Cardiac septum (tissue), 1 donor: ENCODE results near the gene FKBP8. TPM values are rescaled to one million over a fixed set of nuclear protein-coding genes. Genes with fewer than 3 reads are reported as not detected.
"Not testable (repeated sequence)": the region's sequence is repeated elsewhere in the genome, so short reads cannot be mapped to it uniquely, and the experiment has no call there.

Experiments
- DNase-seq: peaks from one replicate; pipeline ENCODE4 v3.0.0-alpha.2; 2020; ENCODE audit warnings: low spot score
- intact Hi-C: fragments of 100-400 bp; cut with DNase I; formaldehyde crosslinking; loops from one replicate; pipeline ENCODE4 v1.14.0; 2022
- total RNA-seq: library from RNA; stranded (reverse); fragmentation: NEBNext Ultra II Directional; extraction: Animal tissue kit (Norgen Biotek cat#: 25700); gene quantifications from one replicate; pipeline ENCODE4 v1.2.1, GENCODE V29; 2021
- donor health status: DM: no; HTN: no; CAD: no.

FKBP8 gene
- total RNA-seq, 1 donor from 2014 or later, result 161 TPM

DNA sequence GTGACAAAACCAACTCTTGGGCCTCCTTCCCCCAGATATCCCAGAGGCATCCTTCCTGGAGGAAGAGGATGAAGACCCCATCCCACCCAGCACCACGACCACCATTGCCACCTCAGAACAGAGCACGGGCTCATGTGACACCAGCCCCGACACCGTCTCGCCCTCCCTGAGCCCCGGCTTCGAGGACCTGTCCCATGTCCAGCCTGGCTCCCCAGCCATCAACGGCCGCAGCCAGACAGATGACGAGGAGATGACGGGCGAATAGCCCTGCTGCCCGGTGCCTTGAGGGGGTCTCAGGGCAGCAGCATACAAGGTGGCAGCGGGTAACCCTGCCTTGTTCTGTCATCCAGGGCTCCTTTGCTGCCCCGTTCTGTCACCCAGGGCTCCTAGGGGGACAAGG, 25.0 kb upstream of the FKBP8 start:
- DNase-seq, result no peak
- intact Hi-C loops, result no loop called here

DNA sequence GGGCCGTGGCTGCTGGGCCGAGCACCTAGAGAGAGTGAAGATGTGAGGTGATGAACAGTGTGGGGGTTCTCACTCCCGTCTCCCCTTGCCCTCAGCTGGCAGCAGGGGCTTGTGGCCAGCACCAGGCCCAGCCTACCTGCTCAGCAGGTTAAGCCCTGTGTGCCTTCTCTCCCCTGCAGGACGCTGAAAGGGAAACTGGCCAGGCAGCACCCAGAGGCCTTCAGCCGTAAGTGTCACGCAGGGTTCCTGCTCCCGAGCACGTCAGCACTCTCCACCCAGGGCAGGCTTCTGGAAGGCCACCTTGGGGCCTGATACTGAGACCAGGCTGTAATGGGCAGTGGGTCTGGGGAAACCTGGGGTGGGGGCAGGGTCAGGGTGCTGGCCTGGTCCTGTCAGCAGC, 23.6 kb upstream of the FKBP8 start:
- intact Hi-C loops, result no loop called here
- no peak for DNase-seq

DNA sequence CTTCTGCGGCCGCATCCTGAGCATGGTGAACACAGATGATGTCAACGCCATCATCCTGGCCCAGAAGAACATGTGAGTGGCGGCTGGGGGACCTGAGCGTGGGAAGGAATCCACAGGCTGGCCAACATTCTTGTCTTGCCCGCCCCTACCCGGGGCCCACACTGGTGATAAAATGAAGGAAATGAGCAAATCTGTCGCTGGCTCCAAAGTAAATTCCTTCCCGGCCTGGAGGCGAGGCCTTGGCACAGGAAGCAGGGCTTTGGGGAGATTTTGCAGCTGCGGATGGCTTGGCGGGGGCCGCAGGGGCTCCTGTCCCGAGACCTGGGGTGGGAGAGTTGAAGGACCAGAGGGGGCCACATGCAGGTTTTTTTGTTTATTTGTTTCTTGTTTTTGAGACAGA, 18.7 kb upstream of the FKBP8 start:
- no peak for DNase-seq

DNA sequence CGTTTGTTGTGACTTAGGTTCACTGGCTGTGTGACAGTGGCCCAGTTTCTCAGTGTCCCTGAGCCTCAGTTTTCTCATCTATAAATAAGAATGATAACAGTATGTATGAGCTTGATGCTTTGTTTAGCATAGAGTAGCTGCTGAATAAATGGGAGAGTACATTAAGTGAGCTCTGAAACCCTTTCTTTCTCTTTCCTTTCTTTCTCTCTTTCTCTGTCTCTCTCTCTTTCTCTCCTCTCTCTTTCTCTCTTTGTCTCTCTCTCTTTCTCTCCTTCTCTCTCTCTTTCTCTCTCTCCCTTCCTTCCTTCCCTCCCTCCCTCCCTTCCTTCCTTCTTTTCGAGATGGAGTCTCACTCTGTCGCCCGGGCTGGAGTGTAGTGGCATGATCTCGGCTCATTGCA, 16.3 kb upstream of the FKBP8 start:
- DNase-seq, result no peak
- intact Hi-C loops, result loop anchor here (5.0 kb wide), 1 partner anchor 37 kb away; the partner anchor contains the start of gene ELL

More for the DNA sequence above, 18.7 kb upstream of the FKBP8 start:
- intact Hi-C loops, result no loop called here

DNA sequence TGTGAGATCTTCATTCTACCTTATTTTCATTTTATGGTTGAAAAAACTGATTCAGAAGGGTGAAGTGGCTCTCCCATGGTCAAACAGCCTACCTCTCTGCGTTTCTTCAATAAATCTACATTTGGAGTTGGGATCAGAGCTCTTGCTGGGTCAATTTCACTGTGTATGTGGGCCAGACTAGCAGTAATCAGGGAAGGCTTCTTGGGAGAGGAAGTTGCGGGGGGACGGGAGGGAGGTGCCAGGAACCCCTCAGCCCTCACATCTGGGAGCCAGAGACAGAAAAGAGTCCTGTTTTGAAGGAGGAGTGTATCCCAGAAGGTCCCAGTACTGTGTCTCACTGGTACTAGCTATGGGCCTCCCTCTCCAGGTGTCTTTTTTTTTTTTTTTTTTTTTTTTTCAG, 15.2 kb upstream of the FKBP8 start:
- intact Hi-C loops, result loop anchor here (5.0 kb wide), 1 partner anchor 36 kb away; the partner anchor contains the start of gene ELL
- no peak for DNase-seq

DNA sequence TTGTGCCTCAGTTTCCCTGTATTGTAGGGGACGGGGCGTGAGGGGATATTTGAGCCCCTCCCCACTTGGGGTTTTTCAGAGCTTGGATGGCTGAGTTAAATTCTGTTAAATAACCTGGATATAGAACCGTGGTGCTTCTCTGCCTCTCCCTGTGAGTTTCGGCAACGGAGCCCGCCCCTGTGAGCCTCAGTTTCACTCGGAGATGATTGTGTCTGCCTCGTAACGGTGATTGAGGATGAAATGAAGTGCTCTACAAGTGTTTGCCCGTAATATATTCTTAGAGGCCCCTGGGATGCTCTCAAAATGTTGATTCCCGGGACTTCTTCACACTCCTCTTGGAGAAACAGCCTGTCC, 14.8 kb upstream of the FKBP8 start:
- DNase-seq, result no peak
- intact Hi-C loops, result loop anchor here (5.0 kb wide), 1 partner anchor 36 kb away; the partner anchor contains the start of gene ELL

DNA sequence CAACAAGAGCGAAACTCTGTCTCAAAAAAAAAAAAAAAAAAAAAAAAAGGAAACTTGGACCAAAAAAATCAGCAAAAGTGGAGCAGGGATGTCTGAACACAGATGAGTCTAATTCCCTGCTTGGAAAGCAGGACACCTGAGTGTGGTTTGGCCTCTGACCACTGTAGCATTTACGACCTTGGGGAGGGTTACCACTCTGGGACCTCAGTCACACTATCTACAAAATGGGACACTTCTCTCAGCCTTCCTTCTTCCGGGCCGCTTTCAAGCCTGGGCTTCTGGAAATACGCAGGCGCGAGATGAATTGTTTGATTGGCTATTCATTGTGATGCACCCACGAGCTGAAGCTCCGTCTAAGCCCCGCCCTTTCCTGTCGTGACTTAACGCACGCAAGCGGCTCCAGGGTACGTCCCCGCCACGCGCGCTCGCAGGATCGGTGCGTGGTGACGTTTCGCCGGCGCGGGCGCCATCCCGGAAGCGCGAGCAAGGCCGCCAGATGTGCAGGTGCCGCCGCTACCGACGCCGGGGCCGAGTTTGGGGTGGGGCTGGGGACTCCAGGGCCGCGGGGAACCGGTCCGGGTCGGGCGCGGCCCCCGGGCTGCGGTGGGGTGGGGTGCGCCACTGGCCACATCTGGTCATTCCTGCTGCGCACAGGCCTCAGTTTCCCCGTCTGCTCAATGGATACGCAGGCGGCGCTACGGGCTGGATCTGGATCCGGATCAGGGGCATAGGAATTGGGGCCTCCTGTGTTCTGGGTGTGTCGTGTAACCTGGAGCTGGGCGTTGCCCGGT, 14.2 kb upstream of the FKBP8 start, which contains the start of gene KXD1:
TSS of gene KXD1 (plus strand) at position 460 of the 791 bp plus-strand sequence. CDS start 4,187 bp downstream, outside the sequence.
- peak; percentile 99 for DNase-seq
- intact Hi-C loops, result loop anchor here (1.0 to 5.0 kb wide), 2 partner anchors 14 to 35 kb away; partner anchors contain the start of genes ELL and UBA52

DNA sequence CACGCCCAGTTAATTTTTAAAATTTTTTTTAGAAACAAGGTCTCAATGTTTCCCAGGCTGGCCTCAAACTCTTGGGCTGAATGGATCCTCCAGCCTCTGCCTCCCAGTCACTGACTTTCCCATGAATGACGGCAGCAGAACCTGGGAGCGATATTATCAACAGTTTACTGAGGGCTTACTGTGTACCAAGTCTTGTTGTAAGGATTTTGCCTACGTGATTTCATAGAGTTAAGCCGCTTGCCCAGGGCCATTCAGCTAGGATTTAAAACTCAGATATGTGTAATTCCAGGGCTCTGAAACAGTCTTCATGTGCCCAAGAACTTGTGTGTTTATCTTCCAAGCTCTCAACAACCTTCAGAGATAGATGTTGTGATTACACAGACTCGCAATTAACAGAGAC, 8.3 kb upstream of the FKBP8 start:
- intact Hi-C loops, result no loop called here
- no peak for DNase-seq

DNA sequence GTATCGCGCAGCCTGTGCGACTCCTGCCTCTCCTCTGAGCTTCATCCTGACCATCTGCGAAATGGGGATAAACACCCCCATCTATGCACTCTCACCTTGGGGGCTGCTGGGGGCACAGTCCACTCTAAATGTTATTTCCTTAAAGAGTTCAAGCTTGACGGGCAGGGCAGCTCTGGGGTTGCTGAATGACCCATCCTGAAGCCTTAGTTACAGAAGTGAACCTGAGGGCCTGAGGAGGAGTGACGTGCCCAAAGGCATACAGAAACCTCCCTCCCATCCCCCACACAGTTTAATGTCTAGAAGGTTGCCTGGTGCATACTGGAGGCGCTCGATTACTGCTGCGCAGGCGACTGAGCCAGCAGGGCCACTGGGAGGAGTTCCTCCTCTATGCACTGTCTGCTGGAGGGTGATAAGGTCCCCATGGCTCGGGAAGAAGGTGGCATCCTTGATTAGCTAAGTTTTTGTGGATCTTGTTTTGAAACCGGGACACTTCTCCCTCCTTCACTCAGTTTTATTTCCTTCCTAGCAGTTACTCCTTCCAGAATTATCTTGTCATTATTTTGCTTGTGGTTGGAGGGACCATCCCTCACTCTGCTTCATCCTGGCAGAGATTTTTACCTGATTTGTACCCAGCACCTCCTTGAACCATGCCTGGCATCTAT, 572 bp upstream of the FKBP8 start:
- peak; percentile 84 for DNase-seq
- intact Hi-C loops, result no loop called here

DNA sequence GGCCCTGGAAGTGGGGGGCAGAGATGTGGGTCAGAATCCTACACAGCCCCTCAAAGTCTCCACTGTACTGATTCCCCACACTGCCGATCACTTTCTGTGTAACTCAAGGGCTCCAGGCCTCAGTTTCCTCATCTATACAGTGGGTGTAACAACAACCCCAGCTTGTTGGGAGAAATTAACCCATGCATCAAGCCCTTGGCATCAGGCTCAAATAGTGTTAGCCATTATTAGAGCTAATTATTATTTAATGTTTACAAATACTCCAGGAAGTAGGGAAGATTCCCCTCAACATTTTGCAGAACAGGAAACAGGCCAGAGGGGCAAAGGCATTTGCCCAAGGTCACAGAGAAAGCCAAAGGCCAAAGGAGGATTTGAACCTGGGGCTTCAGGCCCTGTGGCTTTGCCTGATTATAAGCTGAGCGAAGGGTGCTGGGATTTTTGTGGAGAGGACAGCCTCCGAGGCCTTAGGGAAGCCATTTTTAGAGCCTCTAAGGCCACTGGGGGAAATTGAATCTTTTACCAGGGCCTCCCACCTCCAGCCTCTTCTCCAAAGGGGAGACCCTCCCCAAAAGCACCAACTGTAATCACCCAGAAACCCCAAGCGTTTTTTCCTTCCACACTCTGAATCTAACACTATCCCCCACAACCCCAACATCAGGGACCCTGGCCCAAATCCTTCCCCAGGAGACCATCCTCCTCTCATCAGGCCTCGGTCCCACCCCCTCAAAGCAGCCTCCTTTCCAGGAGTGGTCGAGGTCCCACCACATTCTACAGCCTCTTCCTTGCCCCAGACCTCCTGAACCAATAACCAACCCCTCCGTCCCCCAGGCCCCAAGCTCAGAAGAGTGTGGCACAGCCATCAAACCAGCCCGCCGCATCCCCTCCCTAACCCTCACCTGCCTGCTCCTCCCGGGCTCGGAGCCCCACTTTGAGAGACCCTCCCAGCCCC, 1.1 kb downstream of the FKBP8 start:
- intact Hi-C loops, result no loop called here
- no peak for DNase-seq

DNA sequence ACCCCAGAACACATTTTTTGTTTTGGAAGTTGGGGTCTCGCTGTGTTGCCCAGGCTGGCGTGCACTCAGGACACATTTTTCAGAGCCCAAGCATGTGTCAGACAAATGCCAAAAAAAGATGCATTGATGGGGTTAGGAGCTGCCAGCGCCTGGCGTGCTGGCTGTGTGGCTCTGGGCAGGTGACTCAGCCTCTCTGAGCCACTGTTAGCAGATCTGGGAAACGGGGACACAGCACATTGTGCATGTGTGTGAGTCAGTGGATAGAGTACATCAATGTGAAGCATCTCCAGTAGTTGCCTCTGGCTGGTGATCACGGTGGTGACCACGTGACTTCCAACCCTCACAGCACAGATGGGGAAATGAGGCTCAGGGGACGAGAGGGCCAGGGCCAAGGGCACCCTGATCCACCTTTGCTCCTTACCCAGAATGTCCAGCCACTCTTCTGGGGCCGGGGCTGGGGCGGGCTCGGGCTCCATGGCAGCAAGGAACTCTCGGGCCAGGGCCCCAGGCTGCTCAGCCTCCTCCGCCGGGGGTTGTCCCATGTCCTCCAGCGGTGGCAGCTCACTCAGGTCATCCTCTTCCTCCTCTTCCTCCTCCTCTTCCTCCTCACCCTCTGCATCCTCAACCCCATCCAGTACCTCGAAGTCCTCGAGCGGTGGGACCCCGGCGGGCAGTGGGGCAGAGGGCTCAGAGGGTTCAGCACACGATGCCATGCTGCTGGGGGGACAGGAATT, 1.9 kb downstream of the FKBP8 start:
- intact Hi-C loops, result no loop called here
- no peak for DNase-seq

DNA sequence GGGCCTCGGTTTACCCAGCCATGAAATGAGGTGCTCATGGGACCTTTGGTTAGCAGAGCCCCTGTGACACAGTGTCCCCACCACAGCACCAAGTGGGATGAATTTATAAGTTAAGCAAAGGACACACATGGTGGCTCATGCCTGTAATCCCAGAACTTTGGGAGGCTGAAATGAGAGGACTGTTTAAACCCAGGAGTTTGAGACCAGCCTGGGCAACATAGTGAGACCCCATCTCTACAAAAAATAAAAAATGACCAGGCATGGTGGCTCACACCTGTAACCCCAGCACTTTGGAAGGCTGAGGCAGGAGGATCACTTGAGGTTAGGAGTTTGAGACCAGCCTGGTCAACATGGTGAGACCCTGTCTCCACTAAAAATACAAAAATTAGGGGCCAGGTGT, 3.2 kb downstream of the FKBP8 start:
- DNase-seq, intact Hi-C loops: not testable (repeated sequence)

DNA sequence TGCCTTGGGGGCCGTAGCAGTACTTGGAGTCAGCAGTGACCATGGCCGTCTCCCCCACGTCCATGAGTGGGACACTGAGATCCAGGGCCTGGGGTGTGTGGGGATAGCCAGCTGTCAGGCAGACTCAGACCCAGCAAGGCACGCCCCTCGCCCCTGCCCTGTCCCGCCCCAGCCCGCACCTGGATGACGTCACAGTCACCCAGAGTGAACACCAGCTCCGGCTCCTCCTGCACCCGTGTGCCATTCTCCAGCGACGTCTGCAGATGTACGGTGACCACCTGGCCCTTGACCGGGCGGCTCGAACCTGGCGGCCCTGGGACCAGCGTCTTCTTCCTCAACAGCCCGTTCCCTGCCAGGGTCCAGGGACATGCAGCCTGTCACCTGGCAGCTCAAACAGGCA, 4.0 kb downstream of the FKBP8 start:
- intact Hi-C loops, result no loop called here
- no peak for DNase-seq

DNA sequence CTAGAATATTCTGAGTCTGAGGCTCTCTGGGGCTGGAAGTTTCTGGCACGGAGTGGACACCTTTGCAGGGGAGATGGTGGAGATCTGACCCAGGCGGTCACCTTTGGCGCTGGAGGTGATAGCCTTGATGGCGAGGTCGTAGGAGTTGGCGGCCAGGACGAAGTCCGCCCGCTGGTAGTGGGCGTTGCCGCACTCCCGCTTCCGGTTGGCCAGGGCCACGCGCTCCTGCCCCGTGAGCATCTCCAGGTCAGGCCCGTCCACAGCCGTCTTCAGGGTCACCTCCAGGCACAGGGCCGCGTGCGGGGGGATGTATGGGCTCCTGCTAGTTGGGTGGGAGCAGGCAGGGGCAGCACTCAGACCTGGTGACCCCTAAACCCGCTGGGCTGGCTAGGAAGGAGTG, 5.3 kb downstream of the FKBP8 start:
- DNase-seq, result no peak
- intact Hi-C loops, result no loop called here

DNA sequence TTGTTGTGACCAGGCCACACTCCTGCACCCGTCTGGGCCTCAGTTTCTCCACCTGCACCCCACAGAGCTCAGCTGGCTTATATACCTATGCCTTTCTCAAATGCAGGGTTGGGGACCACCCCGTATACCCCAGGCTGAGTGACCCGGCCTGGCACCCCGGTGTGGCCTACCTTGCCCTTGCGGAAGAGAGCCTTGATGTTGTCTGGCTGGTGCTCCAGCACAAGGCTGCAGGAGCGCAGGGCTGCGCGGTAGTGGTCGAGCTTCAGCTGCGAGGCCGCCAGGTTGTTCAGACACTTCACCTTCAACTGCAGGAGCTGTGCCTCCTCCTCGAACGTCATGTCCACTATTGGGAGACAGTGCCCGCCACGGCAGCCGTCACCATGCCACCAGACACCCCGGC, 5.9 kb downstream of the FKBP8 start:
- DNase-seq, result no peak
- intact Hi-C loops, result no loop called here

DNA sequence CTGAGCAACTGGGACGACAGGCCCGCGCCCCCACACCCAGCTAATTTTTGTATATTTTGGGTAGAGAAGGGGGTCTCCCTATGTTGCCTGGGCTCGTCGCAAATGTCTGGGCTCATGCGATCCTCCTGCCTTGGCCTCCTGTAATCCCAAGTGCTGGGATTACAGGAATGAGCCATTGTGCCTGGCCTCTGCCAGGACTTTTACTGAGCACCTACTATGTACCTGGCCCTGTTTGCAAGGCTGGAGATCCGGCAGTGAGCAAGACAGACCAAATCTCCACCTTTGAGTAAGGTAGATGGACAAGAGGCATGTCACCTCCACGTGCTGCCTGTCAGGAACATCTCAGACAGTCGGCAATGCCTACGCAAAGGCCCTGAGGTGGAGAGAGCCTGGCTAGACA, 6.9 kb downstream of the FKBP8 start:
- intact Hi-C loops, result no loop called here
- DNase-seq, result no peak

DNA sequence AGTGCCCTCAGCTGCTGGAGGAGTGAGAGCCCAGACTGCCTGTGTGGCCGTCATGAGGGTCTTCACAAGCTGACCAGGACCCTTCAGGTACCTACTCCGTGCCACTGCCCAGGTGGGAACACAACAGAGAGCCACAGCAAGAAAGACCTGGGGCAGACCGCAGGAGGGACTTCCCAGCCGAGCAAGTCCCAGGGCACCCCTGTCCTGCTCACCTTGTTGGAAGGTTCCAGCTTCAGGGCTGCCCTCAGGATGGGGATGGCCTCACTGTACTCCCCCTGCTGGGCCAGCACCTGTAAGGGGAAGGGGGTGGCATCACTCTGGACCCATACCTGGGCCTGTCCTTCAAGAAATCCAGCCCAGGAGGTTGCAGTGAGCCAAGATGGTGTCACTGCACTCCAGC, 10.3 kb downstream of the FKBP8 start:
- intact Hi-C loops, result no loop called here
- no peak for DNase-seq

DNA sequence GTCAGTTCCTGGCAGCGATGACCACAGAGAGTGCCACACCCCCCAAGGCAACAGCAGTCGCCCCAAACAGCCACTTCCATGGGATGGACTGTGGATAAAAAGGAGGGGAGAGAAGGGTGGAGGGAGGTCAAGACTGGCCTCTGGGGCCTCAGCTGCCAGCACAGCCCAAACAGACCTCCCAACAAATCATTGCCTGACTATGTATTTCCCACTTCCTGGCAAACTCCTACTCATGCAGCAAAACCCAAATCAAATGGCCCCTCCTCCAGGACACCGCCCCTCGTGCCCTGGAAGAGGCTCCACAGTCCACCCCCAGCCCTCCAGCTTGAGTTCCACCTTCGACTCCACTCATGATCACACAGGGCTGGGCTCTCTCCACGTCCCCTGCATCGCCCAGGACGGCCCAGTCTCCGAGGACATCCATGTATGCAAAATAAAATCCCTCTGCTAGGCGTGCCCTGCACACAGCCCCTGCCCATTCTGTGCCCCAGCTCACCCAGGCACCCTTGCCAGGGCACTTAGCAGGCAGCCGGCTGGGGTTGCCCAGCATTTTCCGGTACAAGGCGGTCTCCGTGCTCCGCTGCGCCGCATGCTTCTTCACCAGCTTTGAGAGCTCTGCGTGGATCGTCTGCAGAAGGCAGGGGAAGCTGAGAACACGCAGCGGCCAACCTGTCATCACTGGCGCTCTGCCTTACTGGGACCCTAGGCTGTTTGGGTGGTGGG, 11.0 kb downstream of the FKBP8 start:
- intact Hi-C loops, result no loop called here

DNA sequence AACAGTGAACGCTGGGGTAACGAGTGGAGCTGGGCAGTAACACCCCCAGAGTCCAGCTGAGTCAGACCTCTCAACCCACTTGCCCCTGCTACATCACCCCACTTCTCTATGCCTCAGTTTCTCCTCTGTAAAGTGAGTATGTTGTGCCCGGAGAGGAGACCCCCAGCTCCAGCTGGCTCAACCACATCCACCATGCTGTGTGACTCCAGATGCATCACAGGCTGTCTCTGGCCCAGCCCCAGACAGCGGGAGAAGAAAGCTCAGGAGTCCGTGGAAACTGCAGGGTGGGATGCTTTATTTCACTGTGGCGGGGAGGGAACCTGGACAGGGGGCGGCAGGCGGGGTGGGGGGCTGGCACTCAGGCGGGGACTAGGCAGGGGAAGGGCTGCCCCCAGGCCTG, 11.9 kb downstream of the FKBP8 start:
- intact Hi-C loops, result no loop called here
- DNase-seq, result no peak

More for the DNA sequence above, 11.0 kb downstream of the FKBP8 start:
- no peak for DNase-seq
